NCI-H2227 (cell line): ENCODE measurements around the gene TPPP2.

Experiments used
- DNase-seq: peaks from one replicate; lab custom pipeline; 2025; ENCODE audit not compliant: unreplicated experiment; lab: John Stamatoyannopoulos, UW

The TPPP2 gene

GRCh38 chr14:21016413-21017190 is 13.4 kb upstream of the TPPP2 start:
- DNase-seq = no peak

- DNase-seq = no peak
These were observed 12.3 kb upstream of the TPPP2 start for GRCh38 chr14:21017528-21018245.

GRCh38 chr14:21018286-21018685 is 11.7 kb upstream of the TPPP2 start:
- DNase-seq = no peak

- DNase-seq = no peak
These were observed 11.2 kb upstream of the TPPP2 start for GRCh38 chr14:21018781-21019180.

GRCh38 chr14:21019366-21019765 is 10.7 kb upstream of the TPPP2 start:
- DNase-seq = no peak

- no peak for DNase-seq
These were observed 9.0 kb upstream of the TPPP2 start for GRCh38 chr14:21020977-21021545.

- no peak for DNase-seq
These were observed 7.3 kb upstream of the TPPP2 start for GRCh38 chr14:21022686-21023085.

GRCh38 chr14:21023174-21023573 is 6.8 kb upstream of the TPPP2 start:
- no peak for DNase-seq

GRCh38 chr14:21023817-21024584 is 6.0 kb upstream of the TPPP2 start:
- no peak for DNase-seq

GRCh38 chr14:21024585-21025370 is 5.2 kb upstream of the TPPP2 start, which contains the start of gene NDRG2:
Gene NDRG2 (minus strand): TSS chr14:21025061. CDS start chr14:21023315, 1,746 bp downstream.
- peak; percentile 82 for DNase-seq

GRCh38 chr14:21025371-21026273 is 4.4 kb upstream of the TPPP2 start:
- peak; percentile 53 for DNase-seq

GRCh38 chr14:21026274-21026987 is 3.6 kb upstream of the TPPP2 start:
- no peak for DNase-seq

GRCh38 chr14:21026988-21027315 is 3.1 kb upstream of the TPPP2 start:
- DNase-seq = no peak

GRCh38 chr14:21030531-21030930 is 514 bp downstream of the TPPP2 start:
- no peak for DNase-seq

GRCh38 chr14:21032326-21033132 is 2.5 kb downstream of the TPPP2 start:
- DNase-seq = no peak

- DNase-seq = no peak
These were observed 3.2 kb downstream of the TPPP2 start for GRCh38 chr14:21033133-21033698.

- DNase-seq = no peak
These were observed 4.7 kb downstream of the TPPP2 start, which contains the start of gene RNASE13 for GRCh38 chr14:21034707-21035106. Gene RNASE13 (minus strand): TSS chr14:21034807. CDS start chr14:21034288, 519 bp downstream.

- DNase-seq = no peak
These were observed 6.7 kb downstream of the TPPP2 start for GRCh38 chr14:21036751-21037150.
